Gastrocnemius medialis (tissue), 4 donors: ENCODE results near the gene RNF213. TPM values are rescaled to one million over a fixed set of nuclear protein-coding genes. Genes with fewer than 3 reads are reported as not detected.

Experiments used
- ATAC-seq, 2 donors: fragments of 150-250 bp; one replicate each; pipeline ENCODE4 v1.9.1; 2016
- DNase-seq, 2 donors: peaks; one replicate each; pipeline ENCODE4 v3.0.0-alpha.2; 2019
- H3K27ac ChIP-seq, 4 donors: fragments of 200-600 bp; sonication (generic); 1 replicate in 1 of 4; 2 replicates in 3 of 4; pipeline ENCODE4 v1.5.1; 2016 to 2018; ENCODE audit warnings: mild to moderate bottlenecking in 2 of 4, moderate library complexity in 1 of 4
- H3K27me3 ChIP-seq, 3 donors: fragments of 200-600 bp; sonication (generic) in 2 of 3; 1 replicate in 1 of 3; 2 replicates in 2 of 3; pipeline versions ENCODE4 v1.5.1 to v1.6.0; 2016 to 2019; ENCODE audit warnings: mild to moderate bottlenecking in 1 of 3, moderate library complexity in 1 of 3
- H3K36me3 ChIP-seq, 2 donors: fragments of 200-600 bp; sonication (generic) in 1 of 2; one replicate each; pipeline ENCODE4 v1.5.1; 2017 to 2018
- H3K4me1 ChIP-seq, 2 donors: fragments of 200-600 bp; sonication (generic) in 1 of 2; one replicate each; pipeline ENCODE4 v1.5.1; 2016 to 2017; ENCODE audit warnings: mild to moderate bottlenecking in 2 of 2
- H3K4me3 ChIP-seq, 4 donors: fragments of 200-600 bp; sonication (generic) in 3 of 4; 1 replicate in 1 of 4; 2 replicates in 3 of 4; pipeline ENCODE4 v1.5.1; 2016 to 2019; ENCODE audit warnings: mild to moderate bottlenecking in 2 of 4
- H3K9me3 ChIP-seq, 3 donors: fragments of 200-600 bp; sonication (generic) in 2 of 3; 1 replicate in 1 of 3; 2 replicates in 2 of 3; pipeline ENCODE4 v1.5.1; 2016 to 2019
- CTCF ChIP-seq, 5 experiments: fragments of 450-650 bp in 3 of 5; fragments of 200-600 bp in 2 of 5; sonication (generic) in 2 of 5; IDR thresholded peaks in 4 of 5; conservative IDR thresholded peaks in 1 of 5; 1 replicate in 4 of 5; 2 replicates in 1 of 5; pipeline ENCODE4 v1.5.1; 2016 to 2019; ENCODE audit warnings: antibody characterized with exemption in 5 of 5, mild to moderate bottlenecking in 3 of 5, moderate library complexity in 3 of 5
- POLR2A ChIP-seq, 2 donors: fragments of 450-650 bp; IDR thresholded peaks; one replicate each; pipeline ENCODE4 v1.6.1; 2017; ENCODE audit warnings: antibody characterized with exemption in 2 of 2, mild to moderate bottlenecking in 2 of 2, moderate library complexity in 2 of 2
- in situ Hi-C, 4 donors: fragments of 200-750 bp; cut with MboI; loops; one replicate each; pipeline versions ENCODE4 v1.15.0 to v1.8.0; 2017; ENCODE audit warnings: low sequenced_read_pairs in 4 of 4
- intact Hi-C: fragments of 100-400 bp; cut with DNase I; formaldehyde crosslinking; loops from one replicate; pipeline ENCODE4 v1.15.1; 2023; ENCODE audit warnings: low total_unique reads
- total RNA-seq, 4 donors: library from RNA; depleted of rRNA; stranded (reverse); fragments of >200 nt; gene quantifications; one replicate each; pipeline versions ENCODE4 v1.1.0 to v1.2.3, GENCODE V29; 2016

RNF213 gene
- total RNA-seq, 4 donors from 2014 or later: 24.1 to 51.8 (median 28.6) TPM

GRCh38 chr17:80382446-80382845 is 121.8 kb downstream of the RNF213 start:
- Histone ChIP-seq H3K4me1 (no peaks in the 10 kb centered on the region), H3K27ac (no peak overlapping the region), H3K36me3 (peaks cover 0 to 95% of the 10 kb centered on the region in 2 donors), H3K9me3 (no peaks in the 10 kb centered on the region), H3K4me3 (no peak overlapping the region), H3K27me3 (no peaks in the 10 kb centered on the region)
- DNase-seq (no peak), ATAC-seq (no peak)
- in situ Hi-C loops: no loop called here
- intact Hi-C loops: no loop called here
- no peak for TF ChIP-seq CTCF (IDR thresholded peaks at IDR 0.05 in 4 of 5, conservative IDR thresholded peaks at IDR 0.05 in 1 of 5)
- TF ChIP-seq POLR2A (IDR thresholded peaks at IDR 0.05): no peak

DNA sequence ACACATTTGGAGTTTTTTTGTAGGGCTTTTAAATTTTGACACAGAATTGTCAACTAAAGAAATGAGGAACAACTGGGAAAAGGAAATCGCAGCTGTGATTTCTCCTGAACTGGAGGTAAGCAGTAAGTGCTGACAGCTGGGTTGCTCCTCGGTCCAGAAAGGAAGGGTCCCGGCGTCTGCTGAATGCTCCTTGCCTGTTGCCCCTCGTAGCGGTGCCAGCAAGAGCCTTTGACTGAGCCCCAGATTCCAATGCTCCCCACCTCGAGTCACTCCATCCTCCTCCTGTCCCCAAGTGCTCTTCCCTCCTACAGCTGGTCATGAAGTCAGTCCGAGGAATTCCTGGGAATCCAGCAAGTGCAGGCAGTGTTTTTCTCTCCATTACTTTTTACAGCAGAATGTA is 122.3 kb downstream of the RNF213 start:
- TF ChIP-seq POLR2A (IDR thresholded peaks at IDR 0.05): no peak
- TF ChIP-seq CTCF (IDR thresholded peaks at IDR 0.05 in 4 of 5, conservative IDR thresholded peaks at IDR 0.05 in 1 of 5): no peak
- ATAC-seq (no peak), DNase-seq (no peak)
- Histone ChIP-seq H3K4me1 (no peaks in the 10 kb centered on the region), H3K36me3 (peaks cover 0 to 95% of the 10 kb centered on the region in 2 donors), H3K27me3 (no peaks in the 10 kb centered on the region), H3K9me3 (no peaks in the 10 kb centered on the region), H3K27ac (no peak overlapping the region), H3K4me3 (no peak overlapping the region)
- in situ Hi-C loops (no loop called here), intact Hi-C loops (no loop called here)

GRCh38 chr17:80384078-80384960 is 123.7 kb downstream of the RNF213 start:
- Histone ChIP-seq H3K36me3 (peaks cover 0 to 100% of the 10 kb centered on the region in 2 donors), H3K4me1 (no peaks in the 10 kb centered on the region), H3K9me3 (no peaks in the 10 kb centered on the region), H3K27me3 (no peaks in the 10 kb centered on the region), H3K4me3 (no peak overlapping the region), H3K27ac (no peak overlapping the region)
- no peak for ATAC-seq
- no peak for DNase-seq
- in situ Hi-C loops: no loop called here
- intact Hi-C loops: no loop called here
- TF ChIP-seq POLR2A (IDR thresholded peaks at IDR 0.05): no peak
- no peak for TF ChIP-seq CTCF (IDR thresholded peaks at IDR 0.05 in 4 of 5, conservative IDR thresholded peaks at IDR 0.05 in 1 of 5)

DNA sequence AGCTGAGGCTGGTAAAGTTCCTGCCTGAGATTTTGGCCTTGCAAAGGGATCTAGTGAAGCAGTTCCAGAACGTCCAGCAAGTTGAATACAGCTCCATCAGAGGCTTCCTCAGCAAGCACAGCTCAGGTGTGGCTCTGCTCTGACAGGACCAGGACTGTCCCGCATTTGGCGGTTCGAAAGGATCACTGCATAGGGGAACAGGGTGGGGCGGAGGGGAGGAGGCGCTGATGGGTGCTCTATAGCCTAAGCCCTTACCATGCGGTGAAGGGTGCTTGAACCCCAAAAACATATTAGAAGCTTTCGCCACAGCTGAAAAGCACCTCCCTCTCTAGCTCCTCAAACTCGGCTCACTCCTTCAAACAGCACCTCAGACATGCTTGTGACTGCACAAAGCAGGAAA is 124.4 kb downstream of the RNF213 start:
- Histone ChIP-seq H3K27me3 (no peaks in the 10 kb centered on the region), H3K4me1 (no peaks in the 10 kb centered on the region), H3K36me3 (peaks cover 0 to 100% of the 10 kb centered on the region in 2 donors), H3K9me3 (no peaks in the 10 kb centered on the region), H3K4me3 (no peak overlapping the region), H3K27ac (no peak overlapping the region)
- TF ChIP-seq CTCF (IDR thresholded peaks at IDR 0.05 in 4 of 5, conservative IDR thresholded peaks at IDR 0.05 in 1 of 5) (no peak), POLR2A (IDR thresholded peaks at IDR 0.05) (no peak)
- no peak for ATAC-seq
- no peak for DNase-seq
- in situ Hi-C loops: no loop called here
- intact Hi-C loops: no loop called here
